ENCODE results near the gene RABGGTB.

- TF ChIP-seq CTCF (IDR thresholded peaks at IDR 0.05) (no peak), POLR2A (IDR thresholded peaks at IDR 0.05) (no peak), POLR2AphosphoS5 (IDR thresholded peaks at IDR 0.05) (no peak), EP300 (IDR thresholded peaks at IDR 0.05) (no peak)
Measured at GRCh38 chr1:75765697-75766355, 20.2 kb upstream of the RABGGTB start.

Data from suprapubic skin (tissue), 4 donors.